Breast epithelium (tissue), 3 donors: ENCODE measurements around the gene TMEM63C.

Experiments
- CTCF ChIP-seq, 3 donors: fragments of 450-650 bp; IDR thresholded peaks; one replicate each; pipeline ENCODE4 v1.5.1; 2016 to 2017; ENCODE audit warnings: antibody characterized with exemption in 3 of 3, mild to moderate bottlenecking in 3 of 3, moderate library complexity in 3 of 3
- POLR2A ChIP-seq: fragments of 450-650 bp; IDR thresholded peaks from one replicate; pipeline ENCODE4 v1.6.1; 2016; ENCODE audit warnings: antibody characterized with exemption, mild to moderate bottlenecking, moderate library complexity
- POLR2AphosphoS5 ChIP-seq, 3 donors: sonication (generic); formaldehyde crosslinking; IDR thresholded peaks; one replicate each; pipeline ENCODE4 v1.6.1; 2017; ENCODE audit warnings: antibody characterized with exemption in 3 of 3

DNA sequence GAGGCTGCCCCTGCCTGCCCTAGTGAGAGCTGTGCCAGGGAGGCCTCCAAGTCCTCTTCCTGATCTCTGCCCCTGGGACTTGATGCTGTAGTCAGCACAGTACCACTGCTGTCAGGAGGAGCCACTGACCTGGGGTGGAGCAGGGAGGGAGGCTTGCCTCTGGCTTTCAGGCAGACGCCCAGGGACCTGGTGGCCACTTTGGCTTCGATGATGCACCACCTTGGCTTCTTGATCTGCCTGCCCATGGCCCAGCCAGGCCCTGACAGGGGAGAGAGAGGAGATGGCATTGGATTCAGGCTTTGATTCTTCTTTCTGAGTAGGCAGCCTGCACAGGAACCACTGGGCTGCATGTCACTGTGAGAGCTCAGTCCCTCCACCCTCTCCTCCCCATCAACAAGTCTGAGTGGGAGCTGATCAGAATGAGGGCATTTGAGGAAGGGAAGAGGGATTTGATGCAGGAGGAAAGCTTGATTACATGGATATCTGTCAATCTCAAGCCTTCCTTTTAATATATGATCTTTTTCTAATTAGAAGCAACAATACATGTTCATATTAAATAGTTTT, 24.7 kb downstream of the TMEM63C start:
- no peak for TF ChIP-seq POLR2AphosphoS5 (IDR thresholded peaks at IDR 0.05)
- no peak for TF ChIP-seq POLR2A
- TF ChIP-seq CTCF (IDR thresholded peaks at IDR 0.05): no peak
